GM19328 (cell line): ENCODE data around the gene RBKS.

ENCODE experiments used
- ATAC-seq: cut with Tn5 transposase; IDR thresholded peaks from one replicate; pipeline ENCODE4 v1.9.1; 2021; ENCODE audit warnings: mild to moderate bottlenecking, moderate library complexity; ENCODE audit not compliant: unreplicated experiment

Gene RBKS

DNA sequence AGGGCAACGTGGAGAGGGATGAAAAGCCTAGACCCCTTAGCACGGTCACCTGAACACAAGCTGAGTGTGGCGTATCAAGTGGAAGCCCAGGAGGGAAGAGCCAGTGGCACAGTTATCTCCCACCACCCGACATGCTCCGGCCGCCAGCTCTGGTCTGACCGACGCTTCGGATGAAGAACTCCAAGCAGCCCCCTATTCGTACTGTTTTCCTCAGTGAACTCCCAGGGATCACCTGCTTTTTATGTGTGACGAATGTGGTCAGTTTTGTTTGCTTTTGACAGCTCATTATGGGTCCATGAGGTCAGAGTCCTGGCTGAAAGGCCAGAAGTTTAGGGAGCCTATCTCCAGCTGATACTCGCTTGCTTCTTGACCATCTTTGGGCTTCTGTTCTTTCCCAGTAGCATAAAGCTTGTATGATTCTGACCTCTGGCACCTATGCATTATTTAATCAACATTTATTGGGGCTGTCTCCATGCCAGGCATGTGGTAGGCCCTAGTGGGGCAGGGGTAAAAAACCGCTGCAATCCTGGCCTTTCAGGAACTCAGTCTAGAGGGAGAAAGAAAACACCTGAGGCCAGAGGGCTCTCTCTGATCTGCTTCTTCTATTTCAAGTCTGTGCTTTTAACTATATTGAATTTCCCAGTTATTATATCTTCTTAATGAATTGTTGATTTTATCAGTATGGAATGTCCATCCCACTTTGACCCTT is 151.7 kb downstream of the RBKS start:
- no peak for ATAC-seq

DNA sequence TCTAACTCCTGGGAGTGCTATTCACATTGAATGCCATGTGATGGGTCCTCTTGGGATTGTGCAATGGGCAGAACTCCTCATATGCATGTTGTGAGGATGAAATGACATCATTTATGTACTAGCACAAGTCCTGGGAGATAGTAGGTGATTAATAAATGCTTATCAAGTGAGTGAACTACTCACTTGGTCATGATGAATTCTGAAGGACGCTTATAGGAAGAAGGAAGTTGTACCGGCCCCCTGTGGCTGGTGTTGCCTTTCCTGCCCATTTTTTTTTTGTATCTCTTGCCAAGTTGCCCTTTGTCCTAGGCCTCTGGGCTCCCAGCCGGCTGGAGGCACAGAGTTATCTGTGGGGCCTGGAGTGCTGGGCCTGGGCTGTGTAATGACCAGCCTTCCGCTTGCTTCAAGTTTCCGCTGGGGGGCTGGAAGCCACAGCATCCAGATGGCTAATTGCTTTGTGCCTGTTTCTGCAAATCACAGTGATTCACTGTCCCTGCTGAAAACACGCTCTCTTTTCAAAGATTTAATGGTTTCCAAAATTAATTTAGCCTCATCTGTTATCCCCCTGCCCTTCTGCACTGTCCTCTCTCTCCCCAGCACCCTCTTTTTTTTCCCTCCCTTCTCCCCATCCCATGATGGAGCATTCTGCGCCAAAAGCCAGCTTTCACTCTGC is 152.4 kb downstream of the RBKS start:
- no peak for ATAC-seq

DNA sequence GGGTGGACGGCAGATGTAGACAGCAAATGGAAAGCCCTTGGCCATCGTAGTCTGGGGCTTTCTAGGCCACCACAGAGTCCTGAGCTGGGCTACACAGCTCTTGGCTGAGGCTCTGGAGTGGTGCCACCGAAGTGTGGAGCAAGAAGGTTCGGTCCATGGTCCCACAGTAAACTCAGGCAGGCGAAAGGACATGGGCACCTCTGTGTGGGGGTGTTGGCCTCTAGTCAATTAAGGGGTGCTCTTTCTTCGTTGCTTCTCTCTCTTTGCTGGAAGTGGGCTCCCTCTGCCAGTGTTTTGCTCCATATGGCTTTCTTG is 153.3 kb downstream of the RBKS start:
- no peak for ATAC-seq

DNA sequence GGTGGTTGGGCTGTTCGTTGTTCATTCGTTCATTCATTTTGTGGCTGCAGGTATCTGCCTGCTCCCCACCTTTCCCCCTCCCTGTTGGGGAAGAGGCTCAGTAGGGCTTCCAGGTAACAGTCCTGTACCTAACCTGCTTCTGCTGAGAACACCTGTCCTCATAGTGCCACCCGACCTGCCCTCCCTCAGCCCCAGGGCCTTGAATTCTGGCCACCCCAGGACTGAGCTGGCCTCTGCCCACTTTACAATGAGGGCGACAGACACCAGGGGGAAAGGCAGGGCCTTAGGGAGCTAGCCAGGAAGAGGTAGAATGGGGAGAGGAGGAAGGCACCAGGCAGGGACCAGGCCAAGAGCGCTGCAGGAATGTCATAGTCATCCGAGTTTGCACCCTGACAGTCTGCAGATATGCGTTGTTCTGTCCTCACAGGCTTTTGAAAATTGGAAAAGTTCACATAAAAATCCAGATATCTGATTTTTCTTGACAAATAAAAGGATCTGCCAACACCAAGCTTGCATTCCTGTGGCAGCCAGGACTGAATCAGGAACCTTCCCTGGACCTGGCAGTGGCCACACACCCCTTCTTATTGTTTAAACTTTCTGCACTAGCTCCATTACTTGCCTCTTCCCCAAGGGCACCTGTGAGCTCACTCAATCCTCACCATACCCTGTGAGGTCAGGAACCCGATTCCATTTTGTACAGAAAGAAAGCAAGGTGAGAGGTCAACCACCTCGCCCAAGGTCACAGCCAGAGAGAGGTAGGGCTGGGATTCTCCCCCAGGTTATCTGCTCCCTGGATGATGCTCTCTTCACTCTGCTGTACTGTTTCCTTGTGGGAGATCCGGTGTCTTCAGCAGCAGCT is 153.9 kb downstream of the RBKS start:
- ATAC-seq: no peak

DNA sequence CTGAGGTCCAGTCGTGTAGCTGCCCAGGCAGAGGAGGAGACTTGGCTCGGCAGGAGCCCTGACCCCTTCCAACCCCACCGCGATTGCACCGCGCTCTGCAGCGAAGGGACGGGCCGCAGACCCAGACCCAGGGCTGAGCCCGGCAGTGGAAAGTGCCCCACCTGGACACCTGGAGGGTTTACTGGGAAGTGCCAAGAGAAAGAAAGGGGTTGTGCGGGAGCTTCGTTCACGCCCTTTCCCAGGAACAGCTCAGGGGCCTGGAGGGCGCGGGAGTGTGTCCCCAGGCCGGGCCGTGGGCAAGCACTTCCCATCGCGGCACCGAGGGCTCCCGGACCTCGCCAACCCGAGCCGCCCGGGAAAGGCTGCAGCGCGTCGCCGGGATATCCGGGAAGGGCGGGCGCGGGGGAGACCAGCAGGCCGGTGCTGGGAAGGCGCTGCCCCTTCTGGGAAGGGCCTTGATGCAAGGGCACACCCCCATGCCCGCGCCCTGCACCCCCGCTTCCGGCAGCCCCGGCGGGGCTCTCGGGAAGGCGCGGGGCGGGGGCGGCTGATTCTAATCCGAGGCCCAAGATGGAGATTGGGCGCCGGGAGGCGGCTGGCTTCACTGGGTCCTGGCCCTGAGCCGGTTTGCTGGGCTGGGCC is 154.8 kb downstream of the RBKS start:
- no peak for ATAC-seq

DNA sequence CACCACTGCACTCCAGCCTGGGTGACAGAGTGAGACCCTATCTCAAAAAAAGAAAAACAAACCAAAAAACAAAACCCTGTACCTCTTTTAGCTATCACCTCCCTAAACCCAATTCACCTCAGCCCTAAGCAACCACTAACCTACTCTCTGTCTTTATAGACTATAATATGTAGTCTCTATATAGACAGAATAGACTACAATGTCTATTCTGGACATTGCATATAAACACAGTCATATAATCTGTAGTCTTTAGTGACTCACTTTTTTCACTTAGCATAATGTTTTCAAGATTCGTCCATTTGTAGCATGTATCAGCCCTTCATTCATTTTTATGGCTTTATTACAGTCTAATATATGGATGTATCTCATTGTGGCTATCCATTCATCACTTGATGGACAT is 155.9 kb downstream of the RBKS start:
- no peak for ATAC-seq
